ENCODE data around the gene TSPOAP1. TPM values are rescaled to one million over a fixed set of nuclear protein-coding genes. Genes with fewer than 3 reads are reported as not detected.

TSPOAP1 gene
- total RNA-seq, 4 donors from 2014 or later, result 0.72 to 1.6 (median 1.0) TPM

GRCh38 chr17:58320163-58320558 is 8.4 kb downstream of the TSPOAP1 start:
- Histone ChIP-seq H3K27ac (no peak overlapping the region), H3K27me3 (no peaks in the 10 kb centered on the region), H3K4me1 (peaks cover 0 to 6% of the 10 kb centered on the region in 2 donors), H3K4me3 (no peak overlapping the region), H3K9me3 (no peaks in the 10 kb centered on the region), H3K36me3 (no peaks in the 10 kb centered on the region)
- DNase-seq, result no peak
- in situ Hi-C loops (cut with MboI; ENCODE audit: low sequenced_read_pairs in 4 of 4), result loop anchor here in 1 of 4 donors (25.0 kb wide), 1 partner anchor 92 kb away; the partner anchor contains the start of gene RNF43
- intact Hi-C loops (cut with DNase I; ENCODE audit: low total_unique reads), result no loop called here
- no peak for TF ChIP-seq POLR2A (IDR thresholded peaks at IDR 0.05)
- TF ChIP-seq, protein P1, sequence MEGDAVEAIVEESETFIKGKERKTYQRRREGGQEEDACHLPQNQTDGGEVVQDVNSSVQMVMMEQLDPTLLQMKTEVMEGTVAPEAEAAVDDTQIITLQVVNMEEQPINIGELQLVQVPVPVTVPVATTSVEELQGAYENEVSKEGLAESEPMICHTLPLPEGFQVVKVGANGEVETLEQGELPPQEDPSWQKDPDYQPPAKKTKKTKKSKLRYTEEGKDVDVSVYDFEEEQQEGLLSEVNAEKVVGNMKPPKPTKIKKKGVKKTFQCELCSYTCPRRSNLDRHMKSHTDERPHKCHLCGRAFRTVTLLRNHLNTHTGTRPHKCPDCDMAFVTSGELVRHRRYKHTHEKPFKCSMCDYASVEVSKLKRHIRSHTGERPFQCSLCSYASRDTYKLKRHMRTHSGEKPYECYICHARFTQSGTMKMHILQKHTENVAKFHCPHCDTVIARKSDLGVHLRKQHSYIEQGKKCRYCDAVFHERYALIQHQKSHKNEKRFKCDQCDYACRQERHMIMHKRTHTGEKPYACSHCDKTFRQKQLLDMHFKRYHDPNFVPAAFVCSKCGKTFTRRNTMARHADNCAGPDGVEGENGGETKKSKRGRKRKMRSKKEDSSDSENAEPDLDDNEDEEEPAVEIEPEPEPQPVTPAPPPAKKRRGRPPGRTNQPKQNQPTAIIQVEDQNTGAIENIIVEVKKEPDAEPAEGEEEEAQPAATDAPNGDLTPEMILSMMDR (IDR thresholded peaks at IDR 0.05 in 4 of 5, conservative IDR thresholded peaks at IDR 0.05 in 1 of 5), result no peak
- no peak for ATAC-seq

DNA sequence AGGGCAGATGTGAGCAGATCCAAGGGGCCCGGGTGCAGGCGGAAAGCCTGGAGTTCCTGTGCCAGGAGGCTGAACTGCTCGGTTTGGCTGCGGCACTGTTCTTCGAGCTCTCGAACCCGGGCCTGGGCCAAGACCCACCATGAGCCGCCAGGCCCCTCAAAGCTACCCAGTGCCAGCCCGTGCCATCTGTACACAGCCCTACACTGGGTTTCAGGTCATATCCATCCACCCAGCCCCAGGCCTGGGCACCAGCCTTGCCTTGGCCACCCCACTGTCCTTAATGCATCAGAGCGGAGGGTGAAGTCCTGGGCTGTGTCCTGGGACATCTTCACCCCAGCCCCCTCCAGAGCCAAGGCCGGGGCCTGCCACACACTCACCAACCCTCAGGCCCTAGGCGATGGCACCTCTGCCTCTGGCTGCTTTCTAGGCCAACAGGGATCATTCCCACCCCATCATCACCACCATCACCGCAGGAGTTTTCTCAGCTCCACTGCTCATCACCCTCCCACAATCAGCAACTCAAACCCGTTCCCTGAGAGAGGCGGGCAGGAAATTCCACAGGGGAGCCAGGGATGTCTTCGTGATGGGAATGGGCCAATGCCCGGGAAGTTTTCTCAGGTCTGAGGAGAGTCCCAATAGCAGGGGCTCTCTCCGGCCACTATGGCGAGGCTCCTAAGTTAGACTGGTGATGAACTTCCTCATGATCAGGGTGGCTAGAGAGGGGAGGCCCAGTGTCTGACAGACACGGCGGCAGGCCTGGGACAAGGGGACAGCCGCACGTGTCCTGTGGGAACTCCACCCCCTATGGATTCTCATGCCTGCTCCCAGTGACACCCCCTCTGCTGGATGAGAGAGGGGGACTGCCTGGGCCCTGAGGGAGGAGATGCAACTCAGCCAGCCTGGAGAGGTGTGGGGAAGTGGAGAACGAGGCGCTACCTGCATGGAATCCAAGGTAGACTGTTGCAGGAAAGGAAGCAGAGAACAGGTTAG is 9.1 kb downstream of the TSPOAP1 start:
- H3K9me3 ChIP-seq, result no peaks in the 10 kb centered on the region
- H3K4me3 ChIP-seq, result no peak overlapping the region
- no peak for DNase-seq
- peaks cover 0 to under 1% of the 10 kb centered on the region in 2 donors for H3K4me1 ChIP-seq
- intact Hi-C loops (cut with DNase I; ENCODE audit: low total_unique reads) (no loop called here), in situ Hi-C loops (cut with MboI; ENCODE audit: low sequenced_read_pairs in 4 of 4) (loop anchor here in 1 of 4 donors (25.0 kb wide), 1 partner anchor 93 kb away; the partner anchor contains the start of gene RNF43)
- H3K27ac ChIP-seq, result no peak overlapping the region
- no peaks in the 10 kb centered on the region for H3K36me3 ChIP-seq
- TF ChIP-seq, protein P1 (IDR thresholded peaks at IDR 0.05 in 4 of 5, conservative IDR thresholded peaks at IDR 0.05 in 1 of 5), result no peak
- TF ChIP-seq POLR2A (IDR thresholded peaks at IDR 0.05), result no peak
- H3K27me3 ChIP-seq, result no peaks in the 10 kb centered on the region
- no peak for ATAC-seq

- H3K27me3 ChIP-seq, result no peaks in the 10 kb centered on the region
- no peak overlapping the region for H3K27ac ChIP-seq
- H3K4me3 ChIP-seq, result no peak overlapping the region
- H3K9me3 ChIP-seq, result no peaks in the 10 kb centered on the region
- DNase-seq, result no peak
- H3K4me1 ChIP-seq, result no peaks in the 10 kb centered on the region
- H3K36me3 ChIP-seq, result no peaks in the 10 kb centered on the region
- in situ Hi-C loops (cut with MboI; ENCODE audit: low sequenced_read_pairs in 4 of 4), result loop anchor here in 1 of 4 donors (25.0 kb wide), 1 partner anchor 94 kb away; the partner anchor contains the start of gene RNF43
- TF ChIP-seq, protein P1 (IDR thresholded peaks at IDR 0.05 in 4 of 5, conservative IDR thresholded peaks at IDR 0.05 in 1 of 5), result no peak
- TF ChIP-seq POLR2A (IDR thresholded peaks at IDR 0.05), result no peak
- intact Hi-C loops (cut with DNase I; ENCODE audit: low total_unique reads), result no loop called here
- no peak for ATAC-seq
Observed at GRCh38 chr17:58318627-58319172, 9.9 kb downstream of the TSPOAP1 start.

DNA sequence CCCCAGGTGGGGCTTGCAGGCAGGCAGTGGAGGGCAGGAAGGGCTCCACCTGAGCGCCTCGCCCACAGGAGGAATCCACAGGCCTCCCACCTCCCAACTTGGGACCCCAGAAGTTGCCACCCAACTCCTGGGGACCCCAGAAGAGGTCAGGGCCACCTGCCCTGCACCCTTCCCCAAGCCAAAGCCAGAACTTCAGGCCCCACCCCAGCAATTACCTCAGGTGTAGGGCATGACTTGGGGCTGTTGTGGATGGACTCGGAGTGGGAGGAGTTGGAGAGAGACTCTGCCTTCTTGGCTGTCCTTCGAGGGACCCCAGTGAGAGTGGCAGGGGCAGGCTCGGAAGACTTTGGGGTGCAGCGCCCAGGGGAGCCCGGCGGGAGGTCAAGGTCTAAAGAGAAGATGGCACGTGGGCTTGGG is 10.5 kb downstream of the TSPOAP1 start:
- in situ Hi-C loops (cut with MboI; ENCODE audit: low sequenced_read_pairs in 4 of 4), result loop anchor here in 1 of 4 donors (25.0 kb wide), 1 partner anchor 94 kb away; the partner anchor contains the start of gene RNF43

More for the DNA sequence above, 10.5 kb downstream of the TSPOAP1 start:
- no peak overlapping the region for H3K27ac ChIP-seq
- H3K27me3 ChIP-seq, result no peaks in the 10 kb centered on the region
- no peaks in the 10 kb centered on the region for H3K36me3 ChIP-seq
- DNase-seq (no peak), ATAC-seq (no peak)
- H3K4me1 ChIP-seq, result no peaks in the 10 kb centered on the region
- TF ChIP-seq, protein P1 (IDR thresholded peaks at IDR 0.05 in 4 of 5, conservative IDR thresholded peaks at IDR 0.05 in 1 of 5), result no peak
- no peak for TF ChIP-seq POLR2A (IDR thresholded peaks at IDR 0.05)
- no peaks in the 10 kb centered on the region for H3K9me3 ChIP-seq
- no peak overlapping the region for H3K4me3 ChIP-seq
- intact Hi-C loops (cut with DNase I; ENCODE audit: low total_unique reads), result no loop called here

All from gastrocnemius medialis (tissue), 4 donors.